Right renal cortex interstitium (tissue), 3 donors: ENCODE results near the gene SMARCA4. TPM values are rescaled to one million over a fixed set of nuclear protein-coding genes. Genes with fewer than 3 reads are reported as not detected.
"Not testable (repeated sequence)": the region's sequence is repeated elsewhere in the genome, so short reads cannot be mapped to it uniquely, and the experiment has no call there.

Source experiments
- DNase-seq, 3 donors: peaks; one replicate each; pipeline ENCODE4 v3.0.0-alpha.2; 2013; ENCODE audit warnings: low read depth in 3 of 3, low spot score in 2 of 3
- polyA plus RNA-seq, 3 donors: library from polyadenylated mRNA; unstranded; fragments of 120-200 nt; gene quantifications; one replicate each; pipeline ENCODE4 v1.2.1, GENCODE V29; 2013; ENCODE audit not compliant: insufficient read length in 3 of 3

SMARCA4 gene
- polyA plus RNA-seq, 3 donors: 141 to 145 (median 143) TPM

DNA sequence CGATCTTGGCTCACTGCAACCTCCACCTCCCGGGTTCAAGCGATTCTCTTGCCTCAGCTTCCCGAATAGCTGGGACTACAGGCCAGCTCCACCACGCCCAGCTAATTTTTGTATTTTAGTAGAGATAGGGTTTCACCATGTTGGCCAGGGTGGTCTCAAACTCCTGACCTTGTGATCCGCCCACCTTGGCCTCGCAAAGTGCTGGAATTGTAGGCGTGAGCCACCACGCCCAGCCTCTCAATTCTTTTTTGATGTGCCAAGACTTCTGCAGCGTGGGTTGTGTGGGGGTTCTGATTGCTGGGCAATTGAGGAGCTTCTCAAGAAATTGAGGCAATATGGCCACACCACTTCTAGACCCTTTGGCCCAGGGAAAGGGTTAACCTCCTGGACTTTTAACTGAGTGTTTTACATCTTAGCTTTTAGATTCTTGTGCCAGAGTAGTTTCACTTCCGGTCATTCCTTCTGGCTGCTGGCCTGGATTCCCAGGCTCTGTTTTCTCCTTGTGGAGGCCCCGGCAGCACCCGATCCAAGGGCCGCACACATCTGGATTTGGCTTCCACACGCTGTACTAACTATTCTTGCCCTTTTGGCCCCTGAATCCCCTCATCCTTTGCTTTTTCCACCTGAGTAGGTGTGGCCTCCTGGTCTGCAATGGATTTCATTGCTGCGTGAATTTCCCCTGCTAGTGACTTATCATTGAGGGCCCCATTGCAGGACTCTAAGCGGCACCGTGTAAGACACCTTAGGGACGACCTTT lies 14.7 kb downstream of the SMARCA4 start:
- no peak for DNase-seq

DNA sequence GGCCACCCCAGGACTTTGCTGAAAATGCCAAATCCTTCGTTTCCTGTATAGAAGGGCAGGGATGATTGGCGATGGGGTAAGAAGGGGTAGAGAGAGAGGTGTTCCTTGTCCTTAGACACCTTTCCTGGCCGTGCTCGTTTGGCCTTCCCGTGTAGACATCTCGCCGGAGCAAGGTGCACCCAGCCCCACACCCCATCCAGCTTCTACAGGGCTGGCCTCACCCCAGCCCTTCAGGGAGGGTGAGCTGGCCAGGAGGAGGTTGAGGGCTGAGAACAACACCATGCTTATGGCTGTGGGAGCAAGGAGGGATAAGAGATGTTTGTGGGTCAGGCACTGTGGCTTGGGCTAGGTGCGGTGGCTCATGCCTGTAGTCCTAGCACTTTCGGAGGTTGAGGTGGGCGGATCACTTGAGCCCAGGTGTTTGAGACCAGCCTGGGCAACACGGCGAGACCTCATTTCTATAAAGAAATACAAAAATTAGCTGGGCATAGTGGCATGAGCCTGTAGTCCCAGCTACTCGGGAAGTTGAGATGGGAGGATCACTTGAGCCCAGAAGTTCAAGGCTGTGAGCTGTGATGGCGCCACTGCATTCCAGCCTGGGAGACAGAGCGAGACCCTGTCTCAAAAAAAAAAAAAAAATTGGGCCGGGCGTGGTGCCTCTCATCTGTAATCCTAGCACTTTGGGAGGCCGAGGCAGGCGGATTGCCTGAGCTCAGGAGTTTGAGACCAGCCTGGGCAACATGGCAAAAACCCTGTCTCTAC lies 15.5 kb downstream of the SMARCA4 start:
- DNase-seq: no peak

DNA sequence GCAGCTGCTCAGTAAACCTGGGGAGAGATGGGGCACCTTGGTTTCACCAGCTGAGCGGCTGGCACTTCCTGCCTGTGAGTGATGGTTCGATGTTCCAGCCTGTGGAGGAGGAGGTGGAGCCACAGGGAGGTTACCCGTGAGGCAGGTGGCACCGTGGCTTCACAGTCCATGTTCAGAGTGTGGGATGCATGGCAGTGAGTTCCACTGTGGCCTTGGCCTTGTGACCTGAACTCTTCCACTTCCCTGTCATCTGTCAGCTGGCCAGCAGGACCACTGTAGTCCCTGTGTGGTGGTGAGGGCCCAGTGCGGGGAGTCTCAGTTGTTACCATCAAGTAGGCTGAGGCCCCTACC lies 16.9 kb downstream of the SMARCA4 start:
- DNase-seq: no peak

DNA sequence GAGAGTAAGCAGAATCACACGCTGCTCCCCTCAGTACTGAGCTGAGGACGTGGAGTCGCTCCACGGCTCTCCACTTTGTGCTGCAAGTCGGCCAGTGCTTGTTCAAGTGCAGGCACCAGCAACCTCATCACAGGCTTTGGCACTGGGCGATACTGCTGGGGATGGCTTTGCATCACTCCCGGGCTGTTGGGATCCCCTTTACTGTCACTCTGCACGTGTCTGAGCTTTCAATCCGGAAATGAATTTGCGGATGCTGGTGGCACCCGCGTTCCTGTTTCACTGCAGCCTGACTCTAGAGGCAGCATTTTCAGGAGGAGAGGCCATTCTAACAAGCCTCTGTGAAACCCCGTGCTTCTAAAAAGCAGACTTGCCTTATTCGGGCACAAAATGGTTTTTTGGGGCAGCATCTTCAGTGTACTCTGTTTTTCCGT lies 19.1 kb downstream of the SMARCA4 start:
- no peak for DNase-seq

DNA sequence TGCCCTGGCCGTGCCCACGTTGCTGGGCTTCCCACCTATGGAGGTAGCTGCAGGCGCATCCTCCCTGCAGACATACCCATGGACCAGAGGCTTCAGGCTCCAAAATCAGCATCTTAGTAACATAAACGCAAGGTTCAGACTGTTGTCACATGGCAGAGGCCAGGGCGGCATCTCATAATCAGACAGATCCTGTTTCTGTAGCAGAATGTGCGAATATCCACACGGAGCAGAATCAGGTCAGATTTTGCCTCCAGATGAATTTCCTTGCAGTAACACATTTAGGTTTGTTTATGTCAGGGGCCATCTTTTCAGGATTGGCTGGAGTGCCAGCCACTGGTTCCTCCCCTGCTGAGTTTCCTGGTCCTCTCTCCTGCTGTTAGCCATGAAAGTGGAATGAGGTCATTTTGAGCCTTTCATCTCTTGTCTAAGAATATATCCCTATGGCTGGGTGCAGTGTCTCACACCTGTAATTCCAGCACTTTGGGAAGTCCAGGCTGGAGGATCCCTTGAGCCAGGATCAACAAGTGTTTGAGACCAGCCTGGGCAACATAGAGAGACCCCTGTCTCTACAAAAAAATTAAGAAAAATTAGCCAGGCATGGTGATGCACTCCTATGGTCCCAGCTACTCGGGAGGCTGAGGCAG lies 20.5 kb downstream of the SMARCA4 start:
- no peak for DNase-seq

DNA sequence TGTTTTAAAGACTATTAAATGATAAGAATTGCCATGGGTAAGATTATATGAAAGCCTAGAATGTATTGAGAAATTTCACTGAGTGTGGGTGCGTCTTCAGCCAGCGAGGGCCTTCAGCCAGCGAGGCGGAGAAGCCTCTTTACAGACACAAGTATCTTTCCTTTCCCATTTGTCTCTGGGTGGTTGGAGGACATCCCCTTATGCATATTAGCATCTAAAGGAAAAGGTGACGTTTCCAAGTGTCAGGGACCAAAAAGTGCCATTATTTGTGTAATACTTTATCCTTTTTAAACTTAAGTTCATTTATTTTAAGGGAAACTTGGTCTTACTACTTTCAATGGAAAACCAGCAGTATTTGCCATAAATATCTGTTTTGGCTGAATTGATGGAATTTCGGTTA lies 22.2 kb downstream of the SMARCA4 start:
- DNase-seq: no peak

DNA sequence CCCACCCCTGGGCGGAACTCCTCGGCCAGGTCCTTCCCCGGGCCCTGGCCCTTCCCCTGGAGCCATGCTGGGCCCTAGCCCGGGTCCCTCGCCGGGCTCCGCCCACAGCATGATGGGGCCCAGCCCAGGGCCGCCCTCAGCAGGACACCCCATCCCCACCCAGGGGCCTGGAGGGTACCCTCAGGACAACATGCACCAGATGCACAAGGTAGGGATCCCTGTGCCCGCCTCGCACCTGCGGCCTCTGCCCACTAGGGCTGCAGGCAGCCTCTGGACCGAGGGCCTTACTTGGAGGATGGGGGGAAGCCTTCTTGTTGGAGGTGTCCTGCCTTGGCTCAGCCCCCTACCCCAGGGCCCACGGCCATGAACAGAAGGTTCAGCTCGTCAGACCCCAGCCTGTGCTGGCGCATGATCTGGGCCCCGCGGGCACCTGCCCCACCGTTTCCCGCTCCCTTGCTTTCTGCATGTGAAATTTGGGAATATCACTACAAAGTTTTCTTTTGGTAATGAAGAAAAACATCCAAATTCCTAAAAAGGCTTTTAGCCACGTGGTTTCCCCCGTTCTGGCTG lies 23.4 kb downstream of the SMARCA4 start:
- no peak for DNase-seq

DNA sequence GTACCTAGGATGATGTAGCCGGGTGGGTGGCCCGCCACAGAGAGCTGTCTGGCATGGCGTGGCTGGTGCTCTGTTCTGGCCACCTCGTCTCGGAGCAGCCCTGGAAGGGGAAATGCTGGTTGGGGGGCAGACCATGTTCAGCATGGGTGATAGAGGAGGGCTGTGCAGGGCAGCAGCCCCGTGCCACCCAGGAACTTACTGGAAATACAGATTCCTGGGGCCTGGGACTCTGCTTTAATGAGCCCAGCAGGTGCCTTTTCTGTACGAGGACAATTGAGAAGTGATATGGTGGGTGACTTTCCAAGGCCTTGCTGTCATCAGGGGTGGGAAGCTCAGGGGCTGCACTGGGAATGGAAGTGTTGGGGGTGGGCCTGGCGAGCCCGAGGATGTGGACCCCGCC lies 24.7 kb downstream of the SMARCA4 start:
- no peak for DNase-seq

DNA sequence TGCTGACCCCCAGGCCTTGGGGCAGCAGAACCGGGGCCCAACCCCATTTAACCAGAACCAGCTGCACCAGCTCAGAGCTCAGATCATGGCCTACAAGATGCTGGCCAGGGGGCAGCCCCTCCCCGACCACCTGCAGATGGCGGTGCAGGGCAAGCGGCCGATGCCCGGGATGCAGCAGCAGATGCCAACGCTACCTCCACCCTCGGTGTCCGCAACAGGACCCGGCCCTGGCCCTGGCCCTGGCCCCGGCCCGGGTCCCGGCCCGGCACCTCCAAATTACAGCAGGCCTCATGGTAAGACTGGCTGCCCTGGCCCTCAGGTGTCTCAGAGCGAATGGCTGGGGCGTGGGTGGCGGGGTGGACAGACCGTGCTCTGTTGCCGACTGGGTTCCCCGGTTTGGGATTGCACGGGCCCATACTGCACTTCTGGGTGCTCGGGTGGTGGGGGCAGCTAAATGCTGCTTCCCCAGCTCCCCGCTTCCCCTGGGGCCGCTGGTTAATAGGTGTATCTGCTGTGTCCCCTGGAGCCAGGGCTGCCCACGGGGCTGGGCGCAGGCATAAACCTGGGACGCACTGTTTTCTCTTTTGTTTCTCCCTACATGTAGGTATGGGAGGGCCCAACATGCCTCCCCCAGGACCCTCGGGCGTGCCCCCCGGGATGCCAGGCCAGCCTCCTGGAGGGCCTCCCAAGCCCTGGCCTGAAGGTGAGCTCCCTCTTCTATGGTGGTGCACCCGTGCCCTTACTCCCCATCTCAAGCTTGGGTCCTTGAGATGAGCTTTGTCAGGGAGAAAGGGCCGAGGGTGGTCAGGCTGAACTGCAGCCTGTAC lies 25.7 kb downstream of the SMARCA4 start:
- no peak for DNase-seq

DNA sequence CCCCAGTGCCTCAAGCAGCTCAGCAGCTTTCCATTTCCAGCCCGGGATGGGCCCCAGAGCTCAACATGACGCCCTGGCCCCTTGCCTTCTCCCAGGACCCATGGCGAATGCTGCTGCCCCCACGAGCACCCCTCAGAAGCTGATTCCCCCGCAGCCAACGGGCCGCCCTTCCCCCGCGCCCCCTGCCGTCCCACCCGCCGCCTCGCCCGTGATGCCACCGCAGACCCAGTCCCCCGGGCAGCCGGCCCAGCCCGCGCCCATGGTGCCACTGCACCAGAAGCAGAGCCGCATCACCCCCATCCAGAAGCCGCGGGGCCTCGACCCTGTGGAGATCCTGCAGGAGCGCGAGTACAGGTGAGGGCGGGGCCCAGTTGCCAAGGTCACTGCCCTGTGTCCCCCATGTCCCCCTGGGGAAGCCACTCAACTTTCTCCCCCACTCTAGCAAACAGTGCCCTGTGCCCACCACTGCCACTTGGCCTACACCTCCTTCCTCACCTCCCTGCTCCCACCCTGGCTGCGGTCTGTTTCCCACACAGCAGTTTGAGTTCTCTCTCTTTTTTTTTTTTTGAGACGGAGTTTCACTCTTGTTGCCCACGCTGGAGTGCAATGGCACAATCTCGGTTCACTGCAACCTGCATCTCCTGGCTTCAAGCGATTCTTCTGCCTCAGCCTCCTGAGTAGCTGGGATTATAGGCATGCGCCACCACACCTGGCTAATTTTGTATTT lies 26.9 kb downstream of the SMARCA4 start:
- no peak for DNase-seq

DNA sequence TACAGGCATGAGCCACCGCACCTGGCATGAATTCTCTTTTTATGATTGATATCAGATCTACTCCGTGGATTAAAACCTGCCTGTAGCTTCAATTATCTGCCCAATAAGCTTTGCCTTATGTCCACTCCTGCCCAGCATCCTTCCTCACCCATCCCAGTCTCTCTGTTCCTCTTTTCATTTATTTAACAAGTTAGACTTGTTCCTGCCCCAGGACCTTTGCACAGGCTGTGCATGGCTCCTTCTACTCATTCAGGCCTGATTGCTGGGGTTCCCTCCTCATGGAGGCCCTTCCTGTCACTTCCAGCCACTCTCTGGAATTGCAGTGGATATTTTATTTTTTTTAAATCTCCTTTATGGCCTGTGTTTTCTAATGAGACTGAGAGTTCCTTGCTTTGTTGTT lies 27.6 kb downstream of the SMARCA4 start:
- no peak for DNase-seq

DNA sequence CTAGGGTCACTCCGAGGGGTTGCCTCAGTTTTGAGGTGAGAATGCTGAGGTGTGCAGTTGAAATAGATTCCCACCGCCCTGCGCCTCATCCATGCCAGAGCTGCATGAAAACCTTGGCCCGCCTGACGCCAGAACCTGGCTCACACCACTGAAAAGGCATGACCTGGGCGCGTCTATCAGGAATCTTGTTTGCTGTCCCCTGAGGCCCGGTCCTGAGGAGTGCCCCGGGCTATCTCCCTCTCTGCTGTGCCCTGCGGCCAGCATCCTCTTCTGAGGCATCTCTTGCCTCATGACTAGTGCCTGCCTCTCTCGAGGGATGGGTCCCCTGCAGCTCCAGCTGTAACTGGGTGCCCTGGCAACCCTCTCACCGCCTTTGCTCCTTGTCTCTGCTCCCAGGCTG lies 28.1 kb downstream of the SMARCA4 start:
- no peak for DNase-seq

DNA sequence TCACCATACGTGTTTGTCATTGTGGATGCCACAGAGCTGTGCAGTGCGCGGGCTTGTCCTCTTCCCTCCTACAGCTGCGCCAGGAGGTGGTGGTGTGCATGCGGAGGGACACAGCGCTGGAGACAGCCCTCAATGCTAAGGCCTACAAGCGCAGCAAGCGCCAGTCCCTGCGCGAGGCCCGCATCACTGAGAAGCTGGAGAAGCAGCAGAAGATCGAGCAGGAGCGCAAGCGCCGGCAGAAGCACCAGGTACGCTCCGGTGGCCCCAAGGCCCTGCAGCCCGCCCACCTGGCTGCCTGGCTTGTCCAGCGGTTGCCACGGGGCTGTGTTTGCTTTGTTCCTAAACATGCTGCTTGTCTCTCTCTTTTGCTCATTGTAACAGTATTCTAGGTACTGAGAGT lies 30.2 kb downstream of the SMARCA4 start:
- DNase-seq: no peak

DNA sequence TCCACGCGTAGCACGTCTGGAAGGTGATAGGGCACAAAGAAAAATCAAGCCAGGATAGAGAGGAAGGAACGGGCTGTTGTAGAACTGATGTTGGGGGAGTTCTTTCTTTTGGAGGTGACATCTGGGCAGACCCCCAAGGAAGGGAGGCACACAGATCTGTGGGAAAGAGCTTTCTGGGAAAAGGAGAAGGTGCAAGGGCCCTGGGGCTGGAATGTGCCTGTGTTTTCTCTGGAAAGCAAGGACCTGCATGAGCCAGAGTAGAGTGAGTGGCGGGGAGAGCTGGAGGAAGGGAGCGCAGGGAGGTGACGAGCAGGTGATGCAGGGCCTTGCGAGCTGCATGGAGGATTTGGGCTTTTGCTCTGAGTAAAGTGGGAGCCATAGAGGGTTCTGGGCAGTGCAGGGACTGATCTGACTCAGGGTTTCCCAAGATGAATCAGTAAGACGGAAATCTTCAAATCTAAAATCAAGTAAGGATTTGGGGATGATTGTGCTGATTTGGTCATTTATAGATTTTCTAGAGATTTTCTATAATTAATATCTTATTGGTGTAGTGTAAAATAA lies 30.8 kb downstream of the SMARCA4 start:
- no peak for DNase-seq

DNA sequence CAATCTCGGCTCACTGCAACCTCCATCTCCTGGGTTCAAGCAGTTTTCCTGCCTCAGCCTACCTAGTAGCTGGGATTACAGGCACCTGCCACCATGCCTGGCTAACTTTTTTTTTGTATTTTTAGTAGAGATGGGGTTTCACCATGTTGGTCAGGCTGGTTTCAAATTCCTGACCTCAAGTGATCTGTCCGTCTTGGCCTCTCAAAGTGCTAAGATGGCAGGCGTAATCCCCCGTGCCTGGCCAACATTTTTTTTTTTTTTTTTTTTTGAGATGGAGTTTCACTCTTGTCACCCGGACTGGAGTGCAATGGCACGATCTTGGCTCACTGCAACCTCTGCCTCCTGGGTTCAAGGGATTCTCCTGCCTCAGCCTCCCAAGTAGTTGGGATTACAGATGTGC lies 31.3 kb downstream of the SMARCA4 start:
- DNase-seq: not testable (repeated sequence)

DNA sequence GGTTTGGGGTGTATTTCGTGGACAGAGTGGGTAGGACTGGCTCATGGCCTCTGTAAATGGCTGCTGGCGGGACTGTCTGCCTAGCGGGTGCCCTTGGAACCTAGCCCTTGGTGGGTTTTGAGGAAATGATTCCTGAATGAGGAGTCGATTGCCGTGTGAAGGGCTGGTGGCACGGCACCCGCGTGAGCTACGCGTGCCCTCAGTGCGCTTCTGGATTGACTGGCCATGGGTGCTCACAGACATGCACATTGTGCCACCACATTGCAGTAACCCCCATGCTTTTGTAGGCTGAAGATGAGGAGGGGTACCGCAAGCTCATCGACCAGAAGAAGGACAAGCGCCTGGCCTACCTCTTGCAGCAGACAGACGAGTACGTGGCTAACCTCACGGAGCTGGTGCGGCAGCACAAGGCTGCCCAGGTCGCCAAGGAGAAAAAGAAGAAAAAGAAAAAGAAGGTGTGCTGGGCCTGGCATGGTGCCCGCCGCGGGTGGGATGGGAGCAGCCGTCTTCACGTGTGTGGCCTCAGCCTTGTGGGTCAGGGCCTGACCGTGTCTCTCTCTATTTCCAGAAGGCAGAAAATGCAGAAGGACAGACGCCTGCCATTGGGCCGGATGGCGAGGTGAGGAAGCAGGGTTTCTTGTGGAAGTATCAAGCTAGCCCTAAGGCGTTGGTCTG lies 35.2 kb downstream of the SMARCA4 start:
- no peak for DNase-seq

DNA sequence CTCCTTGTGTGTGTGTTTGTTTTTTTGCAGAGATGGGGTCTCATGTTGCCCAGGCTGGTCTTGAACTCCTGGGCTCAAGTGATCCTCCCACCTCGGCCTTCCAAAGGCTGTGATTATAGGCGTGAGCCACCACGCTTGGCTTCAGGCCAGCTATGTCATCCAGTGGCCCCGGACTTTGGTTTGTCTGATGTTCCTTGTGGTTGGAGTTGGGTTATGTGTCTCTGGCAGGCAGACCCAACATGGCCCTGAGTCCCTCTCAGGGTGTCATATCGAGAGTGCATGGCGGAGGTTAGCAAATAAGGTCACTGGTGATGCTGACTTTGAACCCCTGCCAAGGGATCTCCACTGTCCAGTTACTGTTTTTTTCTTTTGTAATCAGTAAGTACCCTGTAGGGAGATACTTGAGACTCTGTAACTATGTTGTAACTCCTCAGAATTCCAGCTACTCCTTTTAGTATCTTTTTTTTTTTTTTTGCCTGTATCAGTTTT lies 37.3 kb downstream of the SMARCA4 start:
- no peak for DNase-seq

DNA sequence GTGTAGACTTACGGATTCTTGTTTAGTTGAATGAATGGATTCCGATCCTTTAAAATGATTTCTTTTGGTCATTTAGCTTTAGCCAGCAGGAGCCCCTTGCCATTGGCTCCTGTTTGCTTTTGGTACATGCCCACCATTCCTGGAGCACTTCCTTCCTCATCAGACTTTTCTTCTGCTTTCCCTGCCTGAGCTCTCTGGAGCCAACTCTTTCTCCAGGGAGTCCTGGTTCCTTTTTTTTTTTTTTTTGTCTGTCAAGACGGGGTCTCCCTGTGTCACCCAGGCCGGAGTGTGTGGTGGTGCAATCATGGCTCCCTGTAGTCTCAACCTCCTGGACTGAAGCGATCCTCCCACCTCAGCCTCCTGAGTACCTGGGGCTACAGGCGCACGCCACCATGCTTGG lies 37.8 kb downstream of the SMARCA4 start:
- no peak for DNase-seq

DNA sequence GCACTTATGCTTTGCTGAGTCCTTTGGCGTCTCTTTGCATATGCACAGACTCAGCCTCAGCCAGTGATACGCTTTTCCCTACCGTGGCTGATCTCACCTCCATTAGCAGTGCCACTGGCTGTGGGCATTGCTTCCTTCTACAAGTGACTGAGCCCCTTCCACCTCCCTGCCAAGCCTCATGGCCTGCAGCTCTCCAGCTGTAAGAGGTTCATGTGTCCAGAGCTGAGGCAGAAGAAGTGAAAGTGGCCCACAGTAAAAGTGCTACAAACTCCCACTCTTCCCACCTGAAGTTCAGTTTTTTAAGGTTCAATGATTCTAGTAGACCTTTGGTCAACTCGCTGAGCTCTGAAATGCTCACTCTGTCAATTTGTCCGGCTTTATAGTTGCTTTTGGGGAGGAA lies 44.7 kb downstream of the SMARCA4 start:
- no peak for DNase-seq
